ENCODE results near the gene TMEM143. TPM values are rescaled to one million over a fixed set of nuclear protein-coding genes. Genes with fewer than 3 reads are reported as not detected.

Gene TMEM143
- total RNA-seq, 6 experiments from 2014 or later, result 5.9 to 9.7 (median 7.7) TPM

GRCh38 chr19:48344892-48345291, 18.8 kb downstream of the TMEM143 start:
- no peak overlapping the region for H3K4me3 Mint-ChIP-seq

GRCh38 chr19:48342841-48343540, 20.7 kb downstream of the TMEM143 start:
- Mint-ChIP-seq H3K27ac (no peak overlapping the region), H3K36me3 (ENCODE audit: low read depth) (no peaks in the 10 kb centered on the region), H3K27me3 (ENCODE audit: insufficient read depth) (peaks cover 6% of the 10 kb centered on the region; the same call in 1 of the 2 replicates), H3K4me1 (ENCODE audit: low read depth) (peaks cover 7% of the 10 kb centered on the region), H3K4me3 (no peak overlapping the region), H3K9me3 (no peaks in the 10 kb centered on the region)
- TF ChIP-seq CTCF (IDR thresholded peaks at IDR 0.05), result no peak
- peak; percentile 16 for DNase-seq

More at GRCh38 chr19:48344892-48345291, 18.8 kb downstream of the TMEM143 start:
- no peaks in the 10 kb centered on the region for H3K9me3 Mint-ChIP-seq
- H3K36me3 Mint-ChIP-seq (ENCODE audit: low read depth), result no peaks in the 10 kb centered on the region
- peaks cover 2% of the 10 kb centered on the region; the same call in 1 of the 2 replicates for H3K27me3 Mint-ChIP-seq (ENCODE audit: insufficient read depth)
- TF ChIP-seq CTCF (IDR thresholded peaks at IDR 0.05), result no peak
- no peak for DNase-seq
- no peak overlapping the region for H3K27ac Mint-ChIP-seq
- peaks cover 13% of the 10 kb centered on the region for H3K4me1 Mint-ChIP-seq (ENCODE audit: low read depth)

DNA sequence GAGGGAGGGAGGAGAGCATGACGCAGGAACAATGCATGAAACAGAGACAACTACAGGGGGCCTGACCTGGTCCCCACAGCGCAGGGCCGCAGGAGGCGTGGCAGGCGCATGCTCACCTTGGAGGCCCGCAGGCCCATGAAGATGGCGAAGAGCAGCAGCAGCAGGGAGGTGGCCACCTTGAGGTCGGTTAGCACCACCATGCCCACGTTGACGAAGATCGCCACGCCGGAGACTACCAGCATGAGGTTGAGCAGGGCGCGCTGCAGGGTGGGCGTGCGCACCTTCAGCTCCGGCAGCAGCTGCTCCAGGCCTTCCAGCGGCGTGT, 21.4 kb downstream of the TMEM143 start:
- DNase-seq, result no peak

DNA sequence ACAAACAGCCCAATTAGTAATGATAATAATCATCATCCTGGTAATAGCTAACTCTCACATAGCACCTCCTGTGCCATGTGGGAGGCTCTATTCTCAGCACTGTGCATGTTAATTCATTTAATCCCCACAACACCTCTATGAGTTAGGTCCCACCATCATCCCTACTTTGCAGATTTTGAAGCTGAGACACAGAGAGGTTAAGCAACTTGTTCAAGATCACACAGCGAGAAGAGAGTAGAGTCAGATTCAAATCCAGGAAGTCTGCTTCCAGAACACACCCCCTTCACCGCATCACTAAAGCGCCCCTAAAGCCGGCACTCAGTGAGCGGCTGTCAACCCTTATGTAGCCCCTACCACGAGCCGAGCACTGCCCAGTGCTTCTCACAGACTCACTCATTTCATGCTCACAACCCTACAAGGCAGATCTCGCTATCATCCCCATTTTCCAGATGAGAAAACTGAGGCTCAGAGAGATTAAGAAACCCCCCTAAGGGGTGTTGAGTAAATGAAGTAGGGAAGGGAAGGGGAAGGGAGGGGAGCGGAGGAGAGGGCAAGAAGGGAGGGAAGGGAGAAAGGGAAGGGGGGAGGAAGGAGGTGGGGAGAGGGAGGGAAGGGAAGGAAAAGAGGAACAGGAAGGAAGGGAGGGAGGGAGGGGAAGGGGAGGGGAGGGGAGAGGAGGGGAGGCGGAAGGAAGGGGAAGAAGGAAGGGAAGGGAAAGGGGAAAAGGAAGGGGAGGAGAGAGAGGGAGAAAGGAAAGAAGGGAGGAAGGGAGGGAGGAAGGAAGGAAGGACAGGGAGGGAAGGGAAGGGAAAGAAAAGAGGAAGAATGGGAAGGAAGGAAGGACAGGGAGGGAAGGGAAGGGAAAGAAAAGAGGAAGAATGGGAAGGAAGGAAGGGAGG, 22.0 kb downstream of the TMEM143 start:
- H3K27ac Mint-ChIP-seq, result no peak overlapping the region
- no peak for TF ChIP-seq CTCF (IDR thresholded peaks at IDR 0.05)

More for the DNA sequence above, 21.4 kb downstream of the TMEM143 start:
- TF ChIP-seq CTCF (IDR thresholded peaks at IDR 0.05), result no peak
- Mint-ChIP-seq H3K27me3 (ENCODE audit: insufficient read depth) (peaks cover 6% of the 10 kb centered on the region; the same call in 1 of the 2 replicates), H3K36me3 (ENCODE audit: low read depth) (no peaks in the 10 kb centered on the region), H3K4me3 (no peak overlapping the region), H3K4me1 (ENCODE audit: low read depth) (peaks cover 7% of the 10 kb centered on the region), H3K27ac (no peak overlapping the region), H3K9me3 (no peaks in the 10 kb centered on the region)

GRCh38 chr19:48340995-48341394, 22.7 kb downstream of the TMEM143 start:
- Mint-ChIP-seq H3K36me3 (ENCODE audit: low read depth) (no peaks in the 10 kb centered on the region), H3K27me3 (ENCODE audit: insufficient read depth) (peaks cover 6% of the 10 kb centered on the region; the same call in 1 of the 2 replicates)
- DNase-seq, result no peak

More for the DNA sequence above, 22.0 kb downstream of the TMEM143 start:
- Mint-ChIP-seq H3K4me1 (ENCODE audit: low read depth) (peaks cover 7% of the 10 kb centered on the region), H3K4me3 (no peak overlapping the region), H3K36me3 (ENCODE audit: low read depth) (no peaks in the 10 kb centered on the region), H3K27me3 (ENCODE audit: insufficient read depth) (peaks cover 6% of the 10 kb centered on the region; the same call in 1 of the 2 replicates), H3K9me3 (no peaks in the 10 kb centered on the region)
- no peak for DNase-seq

More at GRCh38 chr19:48340995-48341394, 22.7 kb downstream of the TMEM143 start:
- H3K4me3 Mint-ChIP-seq, result no peak overlapping the region
- H3K4me1 Mint-ChIP-seq (ENCODE audit: low read depth), result peaks cover 7% of the 10 kb centered on the region
- TF ChIP-seq CTCF (IDR thresholded peaks at IDR 0.05), result no peak
- H3K9me3 Mint-ChIP-seq, result no peaks in the 10 kb centered on the region
- H3K27ac Mint-ChIP-seq, result no peak overlapping the region
